Left lung (tissue), 10 donors: ENCODE results near the gene TNIP1. TPM values are rescaled to one million over a fixed set of nuclear protein-coding genes. Genes with fewer than 3 reads are reported as not detected.

Source experiments
- ATAC-seq: fragments of 200-7000 bp; cut with Tn5 transposase; one replicate; pipeline ENCODE4 v1.9.1; 2020; ENCODE audit warnings: moderate library complexity
- DNase-seq, 4 donors: peaks; one replicate each; pipeline ENCODE4 v3.0.0-alpha.2; 2013 to 2020
- H3K27ac ChIP-seq, 2 donors: fragments of 200-600 bp; sonication (generic) in 1 of 2; one replicate each; pipeline versions ENCODE4 v1.5.0 to v1.8.0; 2020 to 2021
- H3K27me3 ChIP-seq, 2 donors: fragments of 200-600 bp; sonication (generic) in 1 of 2; one replicate each; pipeline versions ENCODE4 v1.5.0 to v1.8.0; 2020 to 2021
- H3K36me3 ChIP-seq, 2 donors: fragments of 200-600 bp; sonication (generic) in 1 of 2; one replicate each; pipeline versions ENCODE4 v1.5.0 to v1.8.0; 2020 to 2021
- H3K4me1 ChIP-seq, 2 donors: fragments of 200-600 bp; one replicate each; pipeline ENCODE4 v1.8.0; 2021
- H3K4me3 ChIP-seq, 2 donors: fragments of 200-600 bp; sonication (generic) in 1 of 2; one replicate each; pipeline versions ENCODE4 v1.5.0 to v1.8.0; 2020 to 2021; ENCODE audit warnings: mild to moderate bottlenecking in 1 of 2
- H3K9me3 ChIP-seq, 2 donors: fragments of 200-600 bp; sonication (generic) in 1 of 2; one replicate each; pipeline versions ENCODE4 v1.5.0 to v1.8.0; 2020 to 2021
- CTCF ChIP-seq, 2 donors: fragments of 200-600 bp; sonication (generic) in 1 of 2; IDR thresholded peaks; one replicate each; pipeline versions ENCODE4 v1.5.0 to v1.8.0; 2021; ENCODE audit warnings: antibody characterized with exemption in 2 of 2
- intact Hi-C, 2 donors: fragments of 100-400 bp; cut with DNase I; formaldehyde crosslinking; loops; one replicate each; pipeline versions ENCODE4 v1.11.2 to v1.14.2; 2022
- polyA plus RNA-seq, 6 donors: library from polyadenylated mRNA; unstranded; fragments of 120-200 nt; gene quantifications; one replicate each; pipeline ENCODE4 v1.2.1, GENCODE V29; 2013; ENCODE audit not compliant: insufficient read length in 6 of 6
- total RNA-seq, 2 donors: library from RNA; stranded (reverse); fragmentation: NEBNext Ultra II Directional; extraction: Animal tissue kit (Norgen Biotek cat#: 25700); gene quantifications; one replicate each; pipeline ENCODE4 v1.2.1, GENCODE V29; 2021
- donor health status: DM: no; HTN: yes; CAD: no.
- donor health status: DM: no; HTN: no; CAD: no.

The TNIP1 gene
- total and polyA plus RNA-seq, 8 donors, result 82.3 to 133 (median 84.2) TPM

GRCh38 chr5:151005187-151005949 lies 75.5 kb downstream of the TNIP1 start:
- TF ChIP-seq CTCF (IDR thresholded peaks at IDR 0.05), result no peak
- Histone ChIP-seq H3K36me3 (no peaks in the 10 kb centered on the region), H3K4me3 (no peak overlapping the region), H3K4me1 (peaks cover 19 to 39% of the 10 kb centered on the region in 2 donors), H3K9me3 (no peaks in the 10 kb centered on the region), H3K27ac (peak overlapping the region; percentile 72 to 77), H3K27me3 (no peaks in the 10 kb centered on the region)
- intact Hi-C loops, result no loop called here
- peak; percentile 14 for ATAC-seq
- DNase-seq, result no peak

- H3K27me3 ChIP-seq, result no peaks in the 10 kb centered on the region
- intact Hi-C loops, result loop anchor here in 1 of 2 donors (5.0 kb wide), 2 partner anchors 43 to 108 kb away; no protein-coding TSS in a partner anchor
- peaks cover 19 to 39% of the 10 kb centered on the region in 2 donors for H3K4me1 ChIP-seq
These were observed 76.3 kb downstream of the TNIP1 start for GRCh38 chr5:151004499-151004898.

GRCh38 chr5:151003503-151003860 lies 77.4 kb downstream of the TNIP1 start:
- TF ChIP-seq CTCF (IDR thresholded peaks at IDR 0.05), result no peak
- ATAC-seq (no peak), DNase-seq (no peak)
- no peaks in the 10 kb centered on the region for H3K27me3 ChIP-seq
- no peaks in the 10 kb centered on the region for H3K36me3 ChIP-seq
- intact Hi-C loops, result loop anchor here in 1 of 2 donors (5.0 kb wide), 2 partner anchors 44 to 109 kb away; no protein-coding TSS in a partner anchor
- no peak overlapping the region for H3K27ac ChIP-seq
- peaks cover 19 to 39% of the 10 kb centered on the region in 2 donors for H3K4me1 ChIP-seq
- no peaks in the 10 kb centered on the region for H3K9me3 ChIP-seq
- H3K4me3 ChIP-seq, result no peak overlapping the region

More at GRCh38 chr5:151004499-151004898, 76.3 kb downstream of the TNIP1 start:
- ATAC-seq (no peak), DNase-seq (no peak)
- Histone ChIP-seq H3K27ac (peak overlapping the region; percentile 72 to 77), H3K36me3 (no peaks in the 10 kb centered on the region), H3K9me3 (no peaks in the 10 kb centered on the region), H3K4me3 (no peak overlapping the region)
- TF ChIP-seq CTCF (IDR thresholded peaks at IDR 0.05), result no peak

- Histone ChIP-seq H3K4me3 (no peak overlapping the region), H3K27me3 (no peaks in the 10 kb centered on the region), H3K27ac (no peak overlapping the region), H3K36me3 (no peaks in the 10 kb centered on the region), H3K4me1 (peaks cover 19 to 34% of the 10 kb centered on the region in 2 donors), H3K9me3 (no peaks in the 10 kb centered on the region)
- ATAC-seq, result no peak
- no peak for DNase-seq
- intact Hi-C loops, result loop anchor here in 1 of 2 donors (5.0 kb wide), 2 partner anchors 44 to 109 kb away; no protein-coding TSS in a partner anchor
- no peak for TF ChIP-seq CTCF (IDR thresholded peaks at IDR 0.05)
These were observed 77.9 kb downstream of the TNIP1 start for GRCh38 chr5:151002681-151003502.

- H3K4me3 ChIP-seq, result no peak overlapping the region
- peak in 1 of 2 donors; percentile 36 for TF ChIP-seq CTCF (IDR thresholded peaks at IDR 0.05)
- H3K4me1 ChIP-seq, result peaks cover 18 to 28% of the 10 kb centered on the region in 2 donors
- ATAC-seq (peak; percentile 33), DNase-seq (peak in 1 of 4 donors; percentile 67)
- no peaks in the 10 kb centered on the region for H3K36me3 ChIP-seq
- no peaks in the 10 kb centered on the region for H3K9me3 ChIP-seq
- no peak overlapping the region for H3K27ac ChIP-seq
- intact Hi-C loops, result loop anchor here in 1 of 2 donors (5.0 kb wide), 2 partner anchors 45 to 110 kb away; no protein-coding TSS in a partner anchor
- H3K27me3 ChIP-seq, result no peaks in the 10 kb centered on the region
These were observed 78.6 kb downstream of the TNIP1 start for GRCh38 chr5:151002250-151002649.
